SK-N-SH treated with all-trans-retinoic acid at 6 μM for 48 hours (cell line): Measurements from ENCODE around the gene HDAC4.

ENCODE experiments used
- ATAC-seq: fragments of 200-7000 bp; cut with Tn5 transposase; 3 replicates; pipeline ENCODE4 v1.9.1; 2020; ENCODE audit warnings: mild to moderate bottlenecking, moderate library complexity
- ARNTL ChIP-seq: fragments of 450-650 bp; formaldehyde crosslinking; IDR thresholded peaks from 2 replicates; pipeline ENCODE4 v1.5.0; 2020; ENCODE audit warnings: low read depth, mild to moderate bottlenecking, moderate library complexity, borderline replicate concordance
- BACH2 ChIP-seq: fragments of 250-450 bp; sonication (Bioruptor Pico); IDR thresholded peaks from 2 replicates; pipeline ENCODE4 v1.9.0; 2021; ENCODE audit warnings: mild to moderate bottlenecking, borderline replicate concordance
- CSDC2 ChIP-seq: fragments of 250-450 bp; sonication (Bioruptor Pico); IDR thresholded peaks from 2 replicates; pipeline ENCODE4 v1.5.0; 2020; ENCODE audit warnings: mild to moderate bottlenecking, moderate library complexity
- ESRRG ChIP-seq: fragments of 250-450 bp; sonication (Bioruptor Pico); IDR thresholded peaks from 2 replicates; pipeline ENCODE4 v1.6.1; 2021; ENCODE audit warnings: mild to moderate bottlenecking
- GLIS3 ChIP-seq: fragments of 250-450 bp; sonication (Bioruptor Pico); IDR thresholded peaks from 2 replicates; pipeline ENCODE4 v1.5.0; 2020; ENCODE audit warnings: mild to moderate bottlenecking, moderate library complexity
- ISL1 ChIP-seq: fragments of 250-450 bp; sonication (Bioruptor Pico); IDR thresholded peaks from 2 replicates; pipeline ENCODE4 v2.1.2; 2022; ENCODE audit warnings: mild to moderate bottlenecking, moderate library complexity
- OSR1 ChIP-seq: fragments of 250-450 bp; sonication (Bioruptor Pico); IDR thresholded peaks from 2 replicates; pipeline ENCODE4 v1.8.0; 2022; ENCODE audit warnings: moderate library complexity, mild to moderate bottlenecking, inconsistent platforms
- PPARA ChIP-seq: fragments of 250-450 bp; sonication (Bioruptor Pico); IDR thresholded peaks from 2 replicates; pipeline ENCODE4 v1.5.0; 2020; ENCODE audit warnings: mild to moderate bottlenecking, borderline replicate concordance
- RARB ChIP-seq: fragments of 250-450 bp; sonication (Bioruptor Pico); IDR thresholded peaks from 2 replicates; pipeline ENCODE4 v1.8.0; 2021; ENCODE audit warnings: mild to moderate bottlenecking, moderate library complexity
- SNAI2 ChIP-seq: fragments of 250-450 bp; sonication (Bioruptor Pico); IDR thresholded peaks from 2 replicates; pipeline ENCODE4 v1.5.0; 2020; ENCODE audit warnings: mild to moderate bottlenecking, moderate library complexity
- TCF4 ChIP-seq: fragments of 250-450 bp; sonication (Bioruptor Pico); IDR thresholded peaks from 2 replicates; pipeline ENCODE4 v1.8.0; 2021; ENCODE audit warnings: mild to moderate bottlenecking, moderate library complexity, borderline replicate concordance
- TOX ChIP-seq: fragments of 250-450 bp; sonication (Bioruptor Pico); IDR thresholded peaks from 2 replicates; pipeline ENCODE4 v1.8.0; 2021; ENCODE audit warnings: mild to moderate bottlenecking, moderate library complexity, borderline replicate concordance
- ZC3H10 ChIP-seq: fragments of 250-450 bp; sonication (Bioruptor Pico); IDR thresholded peaks from 2 replicates; pipeline ENCODE4 v1.5.1; 2021; ENCODE audit warnings: mild to moderate bottlenecking, moderate library complexity
- ZFP3 ChIP-seq: fragments of 250-450 bp; sonication (Bioruptor Pico); IDR thresholded peaks from 2 replicates; pipeline ENCODE4 v1.5.0; 2020; ENCODE audit warnings: mild to moderate bottlenecking, moderate library complexity
- ZFP30 ChIP-seq: fragments of 450-650 bp; formaldehyde crosslinking; IDR thresholded peaks from 2 replicates; pipeline ENCODE4 v1.5.0; 2022; ENCODE audit warnings: mild to moderate bottlenecking, moderate library complexity
- ZNF565 ChIP-seq: fragments of 450-650 bp; formaldehyde crosslinking; conservative IDR thresholded peaks from 2 replicates; pipeline ENCODE4 v1.5.0; 2020; ENCODE audit warnings: low read depth, mild to moderate bottlenecking, moderate library complexity
- ZNF70 ChIP-seq: fragments of 450-650 bp; formaldehyde crosslinking; IDR thresholded peaks from 2 replicates; pipeline ENCODE4 v1.5.0; 2020; ENCODE audit warnings: mild to moderate bottlenecking, moderate library complexity
- ZNF8 ChIP-seq: fragments of 450-650 bp; formaldehyde crosslinking; IDR thresholded peaks from 2 replicates; pipeline ENCODE4 v1.5.0; 2020; ENCODE audit warnings: mild to moderate bottlenecking, moderate library complexity
- TF ChIP-seq, protein P1 (sequence below): fragments of 250-450 bp; sonication (Bioruptor Pico); IDR thresholded peaks from 2 replicates; pipeline ENCODE4 v1.8.0; 2021; ENCODE audit warnings: low read depth, mild to moderate bottlenecking, moderate library complexity, borderline replicate concordance
- TF ChIP-seq, protein P2 (sequence below): fragments of 250-450 bp; sonication (Bioruptor Pico); IDR thresholded peaks from 2 replicates; pipeline ENCODE4 v1.5.1; 2020; ENCODE audit warnings: low read depth, mild to moderate bottlenecking, moderate library complexity
- TF ChIP-seq, protein P3 (sequence below): fragments of 250-450 bp; sonication (Bioruptor Pico); IDR thresholded peaks from 2 replicates; pipeline ENCODE4 v1.5.1; 2021; ENCODE audit warnings: mild to moderate bottlenecking, moderate library complexity
- TF ChIP-seq, protein P4 (sequence below): fragments of 250-450 bp; sonication (Bioruptor Pico); IDR thresholded peaks from 2 replicates; pipeline ENCODE4 v1.5.0; 2020; ENCODE audit warnings: mild to moderate bottlenecking, moderate library complexity

The HDAC4 gene

DNA sequence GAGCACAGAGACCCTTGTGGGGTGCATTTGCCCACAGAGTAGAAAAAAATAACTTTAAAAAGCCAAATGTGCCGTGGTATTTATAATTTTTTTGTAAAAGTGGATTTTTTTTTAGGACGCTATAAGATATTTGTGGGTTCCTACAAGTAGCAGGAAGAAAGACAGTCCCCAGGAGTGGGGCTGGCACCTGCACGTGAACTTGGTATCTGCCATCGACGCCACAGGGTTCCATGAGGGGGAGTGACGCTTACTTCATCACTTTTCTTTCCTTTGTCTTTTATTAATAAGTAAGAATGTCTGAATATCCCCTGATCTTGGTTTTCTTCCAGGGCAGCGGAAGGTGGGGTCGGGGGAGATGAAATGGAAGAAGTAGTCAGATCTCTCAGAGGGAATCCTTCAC lies 345.9 kb downstream of the HDAC4 start:
- ATAC-seq, result no peak
- TF ChIP-seq ISL1 (CRISPR knock-in tag) (no peak), TCF4 (no peak), BACH2 (CRISPR knock-in tag) (no peak), ZFP30 (CRISPR knock-in tag) (no peak), ZNF70 (CRISPR knock-in tag) (no peak), ZNF565 (CRISPR knock-in tag) (no peak), ARNTL (CRISPR knock-in tag) (no peak), ZC3H10 (CRISPR knock-in tag) (no peak), CSDC2 (CRISPR knock-in tag) (no peak), OSR1 (CRISPR knock-in tag) (no peak), ESRRG (no peak)
- TF ChIP-seq, protein P1, sequence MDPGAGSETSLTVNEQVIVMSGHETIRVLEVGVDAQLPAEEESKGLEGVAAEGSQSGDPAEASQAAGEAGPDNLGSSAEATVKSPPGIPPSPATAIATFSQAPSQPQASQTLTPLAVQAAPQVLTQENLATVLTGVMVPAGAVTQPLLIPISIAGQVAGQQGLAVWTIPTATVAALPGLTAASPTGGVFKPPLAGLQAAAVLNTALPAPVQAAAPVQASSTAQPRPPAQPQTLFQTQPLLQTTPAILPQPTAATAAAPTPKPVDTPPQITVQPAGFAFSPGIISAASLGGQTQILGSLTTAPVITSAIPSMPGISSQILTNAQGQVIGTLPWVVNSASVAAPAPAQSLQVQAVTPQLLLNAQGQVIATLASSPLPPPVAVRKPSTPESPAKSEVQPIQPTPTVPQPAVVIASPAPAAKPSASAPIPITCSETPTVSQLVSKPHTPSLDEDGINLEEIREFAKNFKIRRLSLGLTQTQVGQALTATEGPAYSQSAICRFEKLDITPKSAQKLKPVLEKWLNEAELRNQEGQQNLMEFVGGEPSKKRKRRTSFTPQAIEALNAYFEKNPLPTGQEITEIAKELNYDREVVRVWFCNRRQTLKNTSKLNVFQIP, result no peak
- TF ChIP-seq, protein P2, sequence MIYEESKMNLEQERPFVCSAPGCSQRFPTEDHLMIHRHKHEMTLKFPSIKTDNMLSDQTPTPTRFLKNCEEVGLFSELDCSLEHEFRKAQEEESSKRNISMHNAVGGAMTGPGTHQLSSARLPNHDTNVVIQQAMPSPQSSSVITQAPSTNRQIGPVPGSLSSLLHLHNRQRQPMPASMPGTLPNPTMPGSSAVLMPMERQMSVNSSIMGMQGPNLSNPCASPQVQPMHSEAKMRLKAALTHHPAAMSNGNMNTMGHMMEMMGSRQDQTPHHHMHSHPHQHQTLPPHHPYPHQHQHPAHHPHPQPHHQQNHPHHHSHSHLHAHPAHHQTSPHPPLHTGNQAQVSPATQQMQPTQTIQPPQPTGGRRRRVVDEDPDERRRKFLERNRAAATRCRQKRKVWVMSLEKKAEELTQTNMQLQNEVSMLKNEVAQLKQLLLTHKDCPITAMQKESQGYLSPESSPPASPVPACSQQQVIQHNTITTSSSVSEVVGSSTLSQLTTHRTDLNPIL, result no peak
- TF ChIP-seq, all 23 proteins: peak for 0

DNA sequence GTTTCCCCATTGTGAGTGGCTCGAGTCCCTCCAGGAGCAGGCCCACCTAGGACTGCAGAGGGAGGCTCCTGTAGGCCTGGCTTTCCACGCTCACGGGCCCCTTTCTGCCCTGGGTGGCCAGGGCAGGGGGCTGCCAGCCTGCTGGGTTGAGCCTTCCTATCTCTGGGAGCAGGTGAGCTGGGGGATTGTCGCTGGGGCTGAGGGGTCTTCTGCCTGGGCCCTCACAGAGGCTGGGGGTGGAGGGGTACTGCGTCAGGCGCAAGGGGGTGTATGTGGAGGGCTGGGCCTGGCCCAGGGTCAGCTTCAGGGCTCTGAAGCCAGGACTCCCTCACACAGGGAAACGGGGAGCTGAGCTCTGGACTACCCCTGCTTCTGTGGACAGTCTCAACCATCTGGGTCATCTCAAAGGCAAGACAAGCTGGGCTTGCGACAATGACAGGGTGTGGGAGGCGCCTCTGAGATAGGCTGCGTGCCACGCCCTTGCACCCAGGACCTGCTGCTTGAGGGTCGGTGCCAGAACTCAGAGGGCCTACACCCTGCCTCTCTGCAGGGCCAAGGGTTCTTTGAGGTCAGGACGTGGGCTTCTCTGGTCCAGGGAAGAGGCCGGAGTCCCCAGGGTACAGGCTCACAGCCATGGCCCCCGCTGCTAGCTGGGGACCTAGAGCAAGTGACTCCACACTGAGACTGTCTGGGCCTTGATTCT lies 346.9 kb downstream of the HDAC4 start:
- no peak for ATAC-seq
- no peak for TF ChIP-seq ISL1 (CRISPR knock-in tag)
- no peak for TF ChIP-seq TCF4
- TF ChIP-seq ARNTL (CRISPR knock-in tag), result no peak
- no peak for TF ChIP-seq ZC3H10 (CRISPR knock-in tag)
- no peak for TF ChIP-seq GLIS3 (CRISPR knock-in tag)
- TF ChIP-seq BACH2 (CRISPR knock-in tag), result no peak

DNA sequence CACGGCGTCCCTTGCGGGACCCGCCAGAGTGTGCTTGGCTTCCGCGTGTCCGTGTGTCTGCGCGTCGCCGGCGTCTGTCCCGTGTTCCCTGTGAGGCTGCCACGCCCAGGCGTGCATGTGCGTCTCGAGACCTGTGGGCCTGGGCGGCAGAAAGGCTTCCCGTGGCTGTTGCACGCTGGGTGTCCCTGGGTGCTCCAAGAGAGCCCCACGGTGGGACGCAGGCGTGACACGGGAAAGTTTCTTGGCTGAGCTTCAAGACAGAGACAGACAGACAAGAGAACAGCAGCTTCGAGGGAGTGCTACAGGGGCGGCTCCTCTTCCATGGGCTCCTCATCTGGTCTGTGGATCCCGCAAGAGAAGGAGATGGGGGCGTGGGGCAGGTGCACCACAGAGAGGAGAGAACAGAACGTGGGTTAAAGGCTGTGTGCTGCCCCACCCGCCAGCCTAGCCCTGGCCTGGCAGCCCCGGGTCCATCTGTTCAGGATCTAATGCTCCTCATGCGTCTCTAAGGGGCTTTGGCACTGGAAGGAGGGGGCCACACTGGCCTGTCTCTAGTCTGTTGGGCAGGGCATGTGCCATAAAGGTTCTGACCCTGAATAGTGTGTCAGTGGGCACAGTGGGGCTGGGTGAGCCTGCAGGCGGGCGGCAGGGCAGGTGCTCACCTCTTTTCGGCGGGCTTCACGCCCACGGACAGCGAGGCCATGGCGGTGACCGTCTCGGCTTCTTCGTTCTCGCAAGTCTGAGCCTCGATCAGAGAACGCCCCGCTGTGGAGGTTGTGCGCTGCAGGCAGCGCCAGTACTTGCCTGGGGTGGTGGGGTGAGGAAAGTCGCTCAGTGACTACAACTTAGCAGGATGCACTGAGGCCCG lies 347.8 kb downstream of the HDAC4 start:
- no peak for ATAC-seq
- TF ChIP-seq ISL1 (CRISPR knock-in tag), result no peak
- TF ChIP-seq, all 23 proteins: peak for 0

DNA sequence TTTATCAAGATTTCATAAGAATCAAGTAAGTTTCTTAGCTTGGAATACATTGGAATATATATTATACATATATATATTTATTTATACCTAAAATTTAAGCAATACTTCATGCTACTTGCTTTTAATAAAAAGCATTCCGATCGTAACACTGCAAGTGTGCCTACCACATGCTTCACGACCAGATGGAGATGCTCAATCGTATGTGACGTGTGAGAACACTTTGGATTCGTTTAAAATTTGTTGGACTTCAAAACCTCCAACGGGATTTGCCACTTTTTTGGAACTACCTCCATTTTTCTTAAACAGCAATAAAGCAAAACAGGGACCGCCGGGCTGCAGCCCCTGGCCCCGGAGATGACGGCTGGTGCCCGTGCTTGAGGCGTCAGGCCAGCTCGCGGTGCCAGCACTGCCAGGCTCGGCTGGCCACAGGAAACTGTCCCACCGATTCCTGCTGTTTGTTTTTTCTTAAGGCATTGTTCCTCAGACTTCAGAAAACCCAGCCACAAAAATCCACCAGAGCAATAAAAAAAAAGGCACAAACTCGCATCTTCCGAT lies 348.9 kb downstream of the HDAC4 start:
- no peak for TF ChIP-seq ZFP3 (CRISPR knock-in tag)
- no peak for TF ChIP-seq PPARA (CRISPR knock-in tag)
- no peak for TF ChIP-seq SNAI2 (CRISPR knock-in tag)
- TF ChIP-seq ESRRG, result no peak
- TF ChIP-seq ZNF70 (CRISPR knock-in tag), result no peak
- TF ChIP-seq ZNF565 (CRISPR knock-in tag), result no peak
- no peak for TF ChIP-seq ZC3H10 (CRISPR knock-in tag)
- TF ChIP-seq RARB (CRISPR knock-in tag), result no peak
- TF ChIP-seq ZNF8 (CRISPR knock-in tag), result no peak
- no peak for TF ChIP-seq OSR1 (CRISPR knock-in tag)
- no peak for TF ChIP-seq TOX (CRISPR knock-in tag)
- TF ChIP-seq, protein P3, sequence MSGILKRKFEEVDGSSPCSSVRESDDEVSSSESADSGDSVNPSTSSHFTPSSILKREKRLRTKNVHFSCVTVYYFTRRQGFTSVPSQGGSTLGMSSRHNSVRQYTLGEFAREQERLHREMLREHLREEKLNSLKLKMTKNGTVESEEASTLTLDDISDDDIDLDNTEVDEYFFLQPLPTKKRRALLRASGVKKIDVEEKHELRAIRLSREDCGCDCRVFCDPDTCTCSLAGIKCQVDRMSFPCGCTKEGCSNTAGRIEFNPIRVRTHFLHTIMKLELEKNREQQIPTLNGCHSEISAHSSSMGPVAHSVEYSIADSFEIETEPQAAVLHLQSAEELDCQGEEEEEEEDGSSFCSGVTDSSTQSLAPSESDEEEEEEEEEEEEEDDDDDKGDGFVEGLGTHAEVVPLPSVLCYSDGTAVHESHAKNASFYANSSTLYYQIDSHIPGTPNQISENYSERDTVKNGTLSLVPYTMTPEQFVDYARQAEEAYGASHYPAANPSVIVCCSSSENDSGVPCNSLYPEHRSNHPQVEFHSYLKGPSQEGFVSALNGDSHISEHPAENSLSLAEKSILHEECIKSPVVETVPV (CRISPR knock-in tag), result no peak
- TF ChIP-seq, protein P1, result no peak
- TF ChIP-seq ARNTL (CRISPR knock-in tag), result no peak
- no peak for TF ChIP-seq CSDC2 (CRISPR knock-in tag)
- TF ChIP-seq, protein P2, result no peak
- TF ChIP-seq ISL1 (CRISPR knock-in tag), result no peak
- no peak for TF ChIP-seq BACH2 (CRISPR knock-in tag)
- TF ChIP-seq, protein P4, sequence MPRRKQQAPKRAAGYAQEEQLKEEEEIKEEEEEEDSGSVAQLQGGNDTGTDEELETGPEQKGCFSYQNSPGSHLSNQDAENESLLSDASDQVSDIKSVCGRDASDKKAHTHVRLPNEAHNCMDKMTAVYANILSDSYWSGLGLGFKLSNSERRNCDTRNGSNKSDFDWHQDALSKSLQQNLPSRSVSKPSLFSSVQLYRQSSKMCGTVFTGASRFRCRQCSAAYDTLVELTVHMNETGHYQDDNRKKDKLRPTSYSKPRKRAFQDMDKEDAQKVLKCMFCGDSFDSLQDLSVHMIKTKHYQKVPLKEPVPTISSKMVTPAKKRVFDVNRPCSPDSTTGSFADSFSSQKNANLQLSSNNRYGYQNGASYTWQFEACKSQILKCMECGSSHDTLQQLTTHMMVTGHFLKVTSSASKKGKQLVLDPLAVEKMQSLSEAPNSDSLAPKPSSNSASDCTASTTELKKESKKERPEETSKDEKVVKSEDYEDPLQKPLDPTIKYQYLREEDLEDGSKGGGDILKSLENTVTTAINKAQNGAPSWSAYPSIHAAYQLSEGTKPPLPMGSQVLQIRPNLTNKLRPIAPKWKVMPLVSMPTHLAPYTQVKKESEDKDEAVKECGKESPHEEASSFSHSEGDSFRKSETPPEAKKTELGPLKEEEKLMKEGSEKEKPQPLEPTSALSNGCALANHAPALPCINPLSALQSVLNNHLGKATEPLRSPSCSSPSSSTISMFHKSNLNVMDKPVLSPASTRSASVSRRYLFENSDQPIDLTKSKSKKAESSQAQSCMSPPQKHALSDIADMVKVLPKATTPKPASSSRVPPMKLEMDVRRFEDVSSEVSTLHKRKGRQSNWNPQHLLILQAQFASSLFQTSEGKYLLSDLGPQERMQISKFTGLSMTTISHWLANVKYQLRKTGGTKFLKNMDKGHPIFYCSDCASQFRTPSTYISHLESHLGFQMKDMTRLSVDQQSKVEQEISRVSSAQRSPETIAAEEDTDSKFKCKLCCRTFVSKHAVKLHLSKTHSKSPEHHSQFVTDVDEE, result no peak
- ATAC-seq, result no peak
